IMR-90 (cell line): ENCODE measurements around the gene MAGI1. TPM values are rescaled to one million over a fixed set of nuclear protein-coding genes. Genes with fewer than 3 reads are reported as not detected.

Source experiments
- ATAC-seq: fragments of 200-7000 bp; cut with Tn5 transposase; 2 replicates; pipeline ENCODE4 v1.9.1; 2020; ENCODE audit warnings: low read depth, mild to moderate bottlenecking, moderate library complexity
- BruUV-seq: library from RNA; stranded (reverse); fragments of 400-500 nt; replicated peaks from 2 replicates; lab custom pipeline; 2021; lab: Mats Ljungman, UMichigan
- CTCF ChIA-PET: fragments of 300-600 bp; formaldehyde crosslinking; extraction: SDS; loops from one replicate; lab custom pipeline; 2021; ENCODE audit warnings: antibody characterized with exemption; lab: Yijun Ruan, JAX
- POLR2A ChIA-PET: fragments of 300-600 bp; sonication (Branson Sonifier 250); formaldehyde crosslinking; loops from one replicate; lab custom pipeline; 2022; ENCODE audit warnings: antibody characterized with exemption; ENCODE audit not compliant: unreplicated experiment; lab: Charles Lee
- DNase-seq: peaks from one replicate; pipeline ENCODE4 v3.0.0; 2013
- H2AFZ ChIP-seq: replicated peaks from 2 replicates; pipeline ENCODE3; 2013; ENCODE audit warnings: low read length, mild to moderate bottlenecking; ENCODE audit not compliant: poor library complexity
- H2AK5ac ChIP-seq: 2 replicates; pipeline ENCODE4 v1.6.1; 2013; ENCODE audit warnings: low read depth, low read length, inconsistent platforms
- H2AK9ac ChIP-seq: replicated peaks from 2 replicates; pipeline ENCODE3; 2013; ENCODE audit warnings: mild to moderate bottlenecking, low read depth, low read length, moderate library complexity; ENCODE audit not compliant: poor library complexity
- H2BK120ac ChIP-seq: 2 replicates; pipeline ENCODE4 v1.6.1; 2013; ENCODE audit warnings: low read depth, low read length, inconsistent platforms
- H2BK15ac ChIP-seq: 3 replicates; pipeline ENCODE4 v1.6.1; 2013; ENCODE audit warnings: low read depth, low read length, inconsistent platforms
- H2BK20ac ChIP-seq: 2 replicates; pipeline ENCODE4 v1.6.1; 2013; ENCODE audit warnings: low read depth, mild to moderate bottlenecking, inconsistent platforms, low read length, moderate library complexity
- H2BK5ac ChIP-seq: 2 replicates; pipeline ENCODE4 v1.6.1; 2013; ENCODE audit warnings: mild to moderate bottlenecking, low read depth, low read length, inconsistent platforms; ENCODE audit not compliant: poor library complexity, severe bottlenecking
- H3K14ac ChIP-seq: replicated peaks from 2 replicates; pipeline ENCODE4 v1.6.1; 2013; ENCODE audit warnings: low read depth, low read length, inconsistent platforms
- H3K18ac ChIP-seq: 2 replicates; pipeline ENCODE4 v1.6.1; 2013; ENCODE audit warnings: low read depth, low read length, control low read depth
- H3K23ac ChIP-seq: 2 replicates; pipeline ENCODE4 v1.6.1; 2013; ENCODE audit warnings: low read depth, low read length, inconsistent platforms
- H3K27ac ChIP-seq: 2 replicates; pipeline ENCODE4 v1.5.1; 2013; ENCODE audit warnings: mild to moderate bottlenecking, control low read depth, low read length; ENCODE audit not compliant: insufficient read depth
- H3K27me3 ChIP-seq: 2 replicates; pipeline ENCODE4 v1.6.1; 2013; ENCODE audit warnings: low read length; ENCODE audit not compliant: control insufficient read depth, insufficient read depth
- H3K36me3 ChIP-seq: 2 replicates; pipeline ENCODE4 v1.6.1; 2013; ENCODE audit warnings: low read length, mixed read lengths; ENCODE audit not compliant: control insufficient read depth, insufficient read depth
- H3K4ac ChIP-seq: 2 replicates; pipeline ENCODE4 v1.6.1; 2013; ENCODE audit warnings: low read depth, low read length, inconsistent platforms
- H3K4me1 ChIP-seq: 2 replicates; pipeline ENCODE4 v1.6.1; 2013; ENCODE audit warnings: low read length, mixed read lengths; ENCODE audit not compliant: control insufficient read depth, insufficient read depth
- H3K4me2 ChIP-seq: 2 replicates; pipeline ENCODE4 v1.6.1; 2013; ENCODE audit warnings: low read depth, mild to moderate bottlenecking, control low read depth, low read length, moderate library complexity
- H3K4me3 ChIP-seq: 2 replicates; pipeline ENCODE4 v1.5.1; 2013; ENCODE audit warnings: low read depth, mild to moderate bottlenecking, control low read depth, low read length, moderate library complexity; ENCODE audit not compliant: insufficient read depth
- H3K56ac ChIP-seq: 2 replicates; pipeline ENCODE4 v1.6.1; 2013; ENCODE audit warnings: low read length, inconsistent platforms; ENCODE audit not compliant: insufficient read depth; ENCODE audit errors: extremely low read depth
- H3K79me1 ChIP-seq, 2 experiments: 2 replicates each; pipeline ENCODE4 v1.6.1; 2013; ENCODE audit warnings: low read length in 2 of 2, inconsistent platforms in 1 of 2, low read depth in 1 of 2
- H3K9ac ChIP-seq: 2 replicates; pipeline ENCODE4 v1.6.1; 2013; ENCODE audit warnings: low read depth, low read length, control low read depth
- H3K9me1 ChIP-seq: 2 replicates; pipeline ENCODE4 v1.6.1; 2013; ENCODE audit warnings: low read length, inconsistent platforms; ENCODE audit not compliant: insufficient read depth
- H3K9me3 ChIP-seq: 2 replicates; pipeline ENCODE4 v1.6.1; 2013; ENCODE audit warnings: low read length; ENCODE audit not compliant: control insufficient read depth, insufficient read depth
- H4K20me1 ChIP-seq: 2 replicates; pipeline ENCODE4 v1.6.1; 2013; ENCODE audit warnings: low read length, inconsistent platforms; ENCODE audit not compliant: insufficient read depth
- H4K5ac ChIP-seq: 2 replicates; pipeline ENCODE4 v1.6.1; 2013; ENCODE audit warnings: mild to moderate bottlenecking, low read depth, low read length, control low read depth
- H4K8ac ChIP-seq, 2 experiments: 2 replicates each; pipeline ENCODE4 v1.6.1; 2013; ENCODE audit warnings: low read depth in 2 of 2, low read length in 2 of 2, control low read depth in 1 of 2, inconsistent platforms in 1 of 2
- H4K91ac ChIP-seq: 2 replicates; pipeline ENCODE4 v1.6.1; 2013; ENCODE audit warnings: low read depth, low read length, inconsistent platforms; ENCODE audit not compliant: insufficient read depth
- BHLHE40 ChIP-seq: fragments of 150-350 bp; IDR thresholded peaks from 2 replicates; pipeline ENCODE4 v1.6.1; 2016; ENCODE audit warnings: mild to moderate bottlenecking, low read depth, low read length
- CEBPB ChIP-seq: IDR thresholded peaks from 2 replicates; pipeline ENCODE4 v1.6.1; 2012; ENCODE audit warnings: low read depth, low read length, improper control_type of control experiment
- CHD1 ChIP-seq: IDR thresholded peaks from 2 replicates; pipeline ENCODE4 v1.6.1; 2012; ENCODE audit warnings: low read depth, low read length, improper control_type of control experiment
- CTCF ChIP-seq: conservative IDR thresholded peaks from 2 replicates; pipeline ENCODE4 v1.5.1; 2012; ENCODE audit warnings: mild to moderate bottlenecking, low read depth, low read length, improper control_type of control experiment
- ELK1 ChIP-seq: fragments of 150-350 bp; IDR thresholded peaks from 2 replicates; pipeline ENCODE4 v1.6.1; 2016; ENCODE audit warnings: low read depth, mild to moderate bottlenecking, low read length, moderate library complexity, borderline replicate concordance
- FOS ChIP-seq: fragments of 150-350 bp; IDR thresholded peaks from 2 replicates; pipeline ENCODE4 v1.6.1; 2016; ENCODE audit warnings: low read depth, low read length
- MAFK ChIP-seq: IDR thresholded peaks from 2 replicates; pipeline ENCODE4 v1.6.1; 2012; ENCODE audit warnings: low read depth, low read length, improper control_type of control experiment
- MAZ ChIP-seq: IDR thresholded peaks from 2 replicates; pipeline ENCODE4 v1.6.1; 2012; ENCODE audit warnings: low read depth, mild to moderate bottlenecking, low read length, improper control_type of control experiment, moderate library complexity, borderline replicate concordance
- MXI1 ChIP-seq: IDR thresholded peaks from 2 replicates; pipeline ENCODE4 v1.6.1; 2012; ENCODE audit warnings: low read depth, mild to moderate bottlenecking, low read length, moderate library complexity, borderline replicate concordance
- NFE2L2 ChIP-seq: fragments of 150-350 bp; IDR thresholded peaks from 2 replicates; pipeline ENCODE4 v1.6.1; 2016; ENCODE audit warnings: low read depth, mild to moderate bottlenecking, low read length
- POLR2A ChIP-seq: IDR thresholded peaks from 2 replicates; pipeline ENCODE4 v1.6.1; 2012; ENCODE audit warnings: mild to moderate bottlenecking, low read depth, low read length
- RAD21 ChIP-seq: IDR thresholded peaks from 2 replicates; pipeline ENCODE4 v1.6.1; 2012; ENCODE audit warnings: low read length, improper control_type of control experiment
- RCOR1 ChIP-seq: IDR thresholded peaks from 2 replicates; pipeline ENCODE4 v1.6.1; 2012; ENCODE audit warnings: mild to moderate bottlenecking, low read length, improper control_type of control experiment; ENCODE audit not compliant: insufficient replicate concordance
- RFX5 ChIP-seq: IDR thresholded peaks from 2 replicates; pipeline ENCODE4 v1.8.0; 2012; ENCODE audit warnings: low read depth, mild to moderate bottlenecking, low read length, moderate library complexity
- SMC3 ChIP-seq: fragments of 150-350 bp; IDR thresholded peaks from 2 replicates; pipeline ENCODE4 v1.6.1; 2016; ENCODE audit warnings: low read depth, mild to moderate bottlenecking, antibody characterized with exemption, low read length, moderate library complexity
- USF2 ChIP-seq: fragments of 150-350 bp; IDR thresholded peaks from 2 replicates; pipeline ENCODE4 v1.6.1; 2017; ENCODE audit warnings: mild to moderate bottlenecking, antibody characterized with exemption, low read length, low read depth
- WGBS, 2 experiments: methylation state at CpG; one replicate each; pipeline versions ENCODE4 v1.1.5 to v1.1.7; 2013; ENCODE audit warnings: missing lambda C conversion rate in 2 of 2; ENCODE audit not compliant: insufficient read length in 1 of 2; ENCODE audit errors: extremely low coverage in 2 of 2; 5-methylcytosine and 5-hydroxymethylcytosine counted together
- dilution Hi-C: fragments of 300-500 bp; cut with HindIII; formaldehyde crosslinking; loops from one replicate; pipeline ENCODE4 v1.14.3; 2018; ENCODE audit warnings: low sequenced_read_pairs; ENCODE audit not compliant: unreplicated experiment
- in situ Hi-C: fragments of 300-500 bp; cut with MboI; formaldehyde crosslinking; loops from 3 replicates; pipeline ENCODE4 v1.14.3; 2019; ENCODE audit warnings: low sequenced_read_pairs, inconsistent platforms, mixed read lengths
- intact Hi-C: fragments of 100-400 bp; cut with micrococcal nuclease; formaldehyde crosslinking; loops from 2 replicates; pipeline ENCODE4 v1.10.0; 2022
- polyA plus RNA-seq, 3 experiments: library from polyadenylated mRNA; depleted of rRNA; stranded (reverse); fragments of >200 nt; gene quantifications; 2 replicates each; pipeline ENCODE4 v1.2.3, GENCODE V29; 2012; ENCODE audit warnings: low replicate concordance in 1 of 3
- total RNA-seq: library from RNA; depleted of rRNA; stranded (reverse); fragments of >200 nt; gene quantifications from 2 replicates; pipeline ENCODE4 v1.2.3, GENCODE V29; 2012

The MAGI1 gene
- total and polyA plus RNA-seq, 2 of the 4 experiments (the other 2 are of a cell fraction): 14.5 to 24.2 TPM

- ChIA-PET CTCF (no interaction called here), POLR2A (no interaction called here)
- peaks cover 37% of the 10 kb centered on the region; the same call in 1 of the 2 replicates for H4K20me1 ChIP-seq
- H3K4me1 ChIP-seq: no peaks in the 10 kb centered on the region; the same call in 1 of the 2 replicates
- no peak overlapping the region for H4K8ac ChIP-seq
- H2BK20ac ChIP-seq: no peak overlapping the region
- H3K56ac ChIP-seq: no peak overlapping the region
- no peaks in the 10 kb centered on the region for H3K9me3 ChIP-seq
- in situ Hi-C loops: no loop called here
- no peak overlapping the region for H4K91ac ChIP-seq
- H2BK15ac ChIP-seq: no peak overlapping the region
- no peak overlapping the region for H3K9ac ChIP-seq
- no peak for ATAC-seq
- H3K4me2 ChIP-seq: no peak overlapping the region
- no peak overlapping the region for H2BK120ac ChIP-seq
- TF ChIP-seq CEBPB (no peak), MAZ (no peak), RFX5 (no peak), POLR2A (no peak), MAFK (no peak), ELK1 (no peak), RAD21 (no peak), CHD1 (no peak), SMC3 (no peak), BHLHE40 (no peak), USF2 (no peak), NFE2L2 (no peak), CTCF (no peak), FOS (no peak), MXI1 (no peak), RCOR1 (no peak)
- H3K18ac ChIP-seq: no peak overlapping the region
- H3K9me1 ChIP-seq: peaks cover 11% of the 10 kb centered on the region
- H2AK9ac ChIP-seq: no peak overlapping the region
- H3K36me3 ChIP-seq: no peaks in the 10 kb centered on the region
- H3K27me3 ChIP-seq: no peaks in the 10 kb centered on the region
- dilution Hi-C loops: no loop called here
- H3K27ac ChIP-seq: no peak overlapping the region
- H3K23ac ChIP-seq: no peak overlapping the region
- BruUV-seq: no TSS peak
- no peak overlapping the region for H3K4me3 ChIP-seq
- intact Hi-C loops: no loop called here
- no peak overlapping the region for H2AK5ac ChIP-seq
- H2BK5ac ChIP-seq: no peak overlapping the region
- H3K4ac ChIP-seq: no peak overlapping the region
- DNase-seq: no peak
- WGBS, 2 experiments: 97% methylated on average over 5 of the region's 16 CpGs; no CpG with 5 or more reads in 1 of the 2 experiments
- no peak overlapping the region for H3K14ac ChIP-seq
- no peak overlapping the region for H2AFZ ChIP-seq
- H4K5ac ChIP-seq: no peak overlapping the region
- H3K79me1 ChIP-seq: peaks cover 34 to 64% of the 10 kb centered on the region in 2 experiments
Measured at GRCh38 chr3:66017084-66017483, 21.6 kb downstream of the MAGI1 start.
